ENCODE results near the gene MAP7.
"Not testable (repeated sequence)": the region's sequence is repeated elsewhere in the genome, so short reads cannot be mapped to it uniquely, and the experiment has no call there.

DNA sequence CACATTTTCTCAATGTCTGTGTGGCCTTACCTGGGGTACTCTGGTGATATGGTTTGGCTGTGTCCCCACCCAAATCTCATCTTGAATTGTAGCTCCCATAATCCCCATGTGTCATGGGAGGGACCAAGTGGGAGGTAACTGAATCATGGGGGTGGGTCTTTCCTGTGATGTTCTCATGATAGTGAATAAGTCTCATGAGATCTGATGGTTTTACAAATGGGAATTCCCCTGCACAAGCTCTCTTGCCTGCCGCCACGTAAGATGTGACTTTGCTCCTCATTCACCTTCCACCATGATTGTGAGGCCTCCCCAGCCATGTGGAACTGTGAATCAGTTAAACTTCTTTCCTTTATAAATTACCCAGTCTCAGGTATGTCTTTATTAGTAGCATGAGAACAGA, 40.6 kb upstream of the MAP7 start:
- TF ChIP-seq SPI1, POLR2A, POLR2AphosphoS5, TAF1 (IDR thresholded peaks at IDR 0.05; ENCODE audit: low read depth, low read length): not testable (repeated sequence)

All from GM12891 (cell line).